Measurements from ENCODE around the gene ANKRD34B.

ANKRD34B gene

DNA sequence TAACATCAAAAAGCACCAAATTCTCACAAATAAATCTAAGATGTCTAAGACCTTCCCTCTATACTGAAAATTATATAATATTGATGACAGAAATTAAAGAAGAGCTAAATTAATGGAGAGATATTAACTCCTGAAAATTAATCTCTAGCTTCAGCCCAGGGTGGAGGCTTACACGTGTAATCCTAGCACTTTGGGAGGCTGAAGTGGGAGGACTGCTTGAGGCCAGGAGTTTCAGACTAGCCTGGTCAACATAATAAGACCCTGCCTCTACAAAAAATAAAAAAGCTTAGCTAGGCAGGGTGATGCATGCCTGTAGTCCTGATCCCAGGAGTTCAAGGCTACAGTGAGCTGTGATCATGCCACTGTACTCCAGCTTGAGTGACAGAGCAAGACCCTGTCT lies 39.6 kb upstream of the ANKRD34B start:
- H2AK5ac ChIP-seq (ENCODE audit: low read length, severe bottlenecking): no peak overlapping the region
- no peak overlapping the region for H2BK15ac ChIP-seq (ENCODE audit: low read depth, poor library complexity, severe bottlenecking)
- H4K91ac ChIP-seq (ENCODE audit: low read length): no peak overlapping the region
- H3K4me2 ChIP-seq (ENCODE audit: low read length, poor library complexity, severe bottlenecking): no peak overlapping the region
- WGBS: no CpG with 5 or more reads among the region's 1 CpG
- no peak overlapping the region for H2BK5ac ChIP-seq (ENCODE audit: low read depth, low read length, poor library complexity, severe bottlenecking)
- no peak overlapping the region for H2AFZ ChIP-seq (ENCODE audit: low read depth, low read length)
- no peak overlapping the region for H3K27ac ChIP-seq (ENCODE audit: low read length, poor library complexity, severe bottlenecking)
- H3K4me3 ChIP-seq (ENCODE audit: insufficient read depth in 1 of 2, low read depth in 1 of 2, low read length in 2 of 2): no peak overlapping the region
- no peak overlapping the region for H2BK120ac ChIP-seq (ENCODE audit: low read depth, low read length)
- no peak overlapping the region for H2BK12ac ChIP-seq (ENCODE audit: low read length in 2 of 2)
- no peak overlapping the region for H3K18ac ChIP-seq (ENCODE audit: low read depth in 1 of 2, low read length in 2 of 2)
- DNase-seq: no peak
- no peaks in the 10 kb centered on the region for H3K27me3 ChIP-seq (ENCODE audit: control insufficient read depth in 1 of 2, insufficient read depth in 1 of 2, low read length in 2 of 2)
- H3K23ac ChIP-seq (ENCODE audit: low read length in 2 of 2): no peak overlapping the region
- no peak overlapping the region for H4K8ac ChIP-seq (ENCODE audit: low read length)
- no peak overlapping the region for H3K14ac ChIP-seq (ENCODE audit: low read length in 2 of 2)
- peaks cover 5% of the 10 kb centered on the region for H3K9me3 ChIP-seq (ENCODE audit: control insufficient read depth, low read length)
- no peaks in the 10 kb centered on the region for H3K36me3 ChIP-seq (ENCODE audit: control insufficient read depth in 1 of 2, insufficient read depth in 2 of 2, low read depth in 1 of 2, low read length in 2 of 2)
- H3K4me1 ChIP-seq (ENCODE audit: control insufficient read depth, insufficient read depth, low read depth, low read length): no peaks in the 10 kb centered on the region
- no peak overlapping the region for H3K9ac ChIP-seq (ENCODE audit: low read length)
- H3K4ac ChIP-seq (ENCODE audit: low read depth in 1 of 2, low read length in 2 of 2): no peak overlapping the region
- H3K79me1 ChIP-seq (replicated peaks; ENCODE audit: low read length, poor library complexity, severe bottlenecking): no peaks in the 10 kb centered on the region

DNA sequence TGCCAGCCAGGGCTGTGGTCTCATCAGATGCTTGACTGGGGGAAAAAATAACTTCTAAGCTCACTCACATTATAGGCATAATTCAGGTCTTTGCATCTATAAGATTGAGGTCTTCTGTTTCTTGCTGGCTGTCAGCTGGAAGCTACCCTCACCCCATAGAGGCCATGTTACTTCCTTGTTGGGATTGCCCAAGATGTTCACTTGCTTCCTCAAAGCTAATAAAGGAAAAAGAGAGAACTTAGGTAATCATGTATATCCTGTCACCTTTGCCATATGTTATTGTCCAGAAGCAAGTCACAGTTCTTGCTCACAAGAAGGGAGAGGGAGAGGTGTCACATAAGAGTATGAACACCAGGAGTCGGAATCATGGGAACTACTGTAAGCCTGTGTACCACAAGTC lies 38.7 kb upstream of the ANKRD34B start:
- H2AK5ac ChIP-seq (ENCODE audit: low read length, severe bottlenecking): no peak overlapping the region
- H3K14ac ChIP-seq (ENCODE audit: low read length in 2 of 2): no peak overlapping the region
- H3K18ac ChIP-seq (ENCODE audit: low read depth in 1 of 2, low read length in 2 of 2): no peak overlapping the region

DNA sequence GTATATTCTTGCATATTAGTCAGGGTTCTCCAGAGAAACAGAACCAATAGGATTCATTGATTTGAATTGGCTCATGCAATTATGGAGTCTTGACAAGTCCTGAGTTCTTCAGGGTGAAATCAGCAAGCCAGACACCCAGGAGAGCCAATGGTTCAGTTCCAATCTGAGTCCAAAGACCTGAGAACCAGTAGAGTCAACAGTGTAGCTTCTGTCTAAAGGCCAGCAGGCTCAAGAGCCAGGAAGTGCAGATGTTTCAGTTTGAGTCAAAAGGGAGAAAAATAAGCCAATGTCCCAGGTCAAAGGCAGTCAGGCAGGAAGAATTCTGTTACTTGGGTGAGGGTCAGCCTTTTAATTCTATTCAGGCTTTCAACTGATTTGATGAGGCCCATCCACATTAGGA lies 37.8 kb upstream of the ANKRD34B start:
- Histone ChIP-seq H3K9ac (ENCODE audit: low read length) (no peak overlapping the region), H2BK12ac (ENCODE audit: low read length in 2 of 2) (no peak overlapping the region), H3K23ac (ENCODE audit: low read length in 2 of 2) (no peak overlapping the region), H4K8ac (ENCODE audit: low read length) (no peak overlapping the region), H2BK15ac (ENCODE audit: low read depth, poor library complexity, severe bottlenecking) (no peak overlapping the region), H3K4me2 (ENCODE audit: low read length, poor library complexity, severe bottlenecking) (no peak overlapping the region), H2BK120ac (ENCODE audit: low read depth, low read length) (no peak overlapping the region), H3K14ac (ENCODE audit: low read length in 2 of 2) (no peak overlapping the region), H3K4ac (ENCODE audit: low read depth in 1 of 2, low read length in 2 of 2) (no peak overlapping the region), H3K79me1 (replicated peaks; ENCODE audit: low read length, poor library complexity, severe bottlenecking) (no peaks in the 10 kb centered on the region), H2BK5ac (ENCODE audit: low read depth, low read length, poor library complexity, severe bottlenecking) (no peak overlapping the region), H3K9me3 (ENCODE audit: control insufficient read depth, low read length) (peaks cover 5% of the 10 kb centered on the region), H3K4me3 (ENCODE audit: insufficient read depth in 1 of 2, low read depth in 1 of 2, low read length in 2 of 2) (no peak overlapping the region), H3K18ac (ENCODE audit: low read depth in 1 of 2, low read length in 2 of 2) (no peak overlapping the region), H3K4me1 (ENCODE audit: control insufficient read depth, insufficient read depth, low read depth, low read length) (no peaks in the 10 kb centered on the region), H3K27ac (ENCODE audit: low read length, poor library complexity, severe bottlenecking) (no peak overlapping the region), H4K91ac (ENCODE audit: low read length) (no peak overlapping the region), H3K27me3 (ENCODE audit: control insufficient read depth in 1 of 2, insufficient read depth in 1 of 2, low read length in 2 of 2) (no peaks in the 10 kb centered on the region), H2AFZ (ENCODE audit: low read depth, low read length) (no peak overlapping the region), H3K36me3 (ENCODE audit: control insufficient read depth in 1 of 2, insufficient read depth in 2 of 2, low read depth in 1 of 2, low read length in 2 of 2) (no peaks in the 10 kb centered on the region), H2AK5ac (ENCODE audit: low read length, severe bottlenecking) (no peak overlapping the region)
- DNase-seq: no peak

More for the DNA sequence above, 38.7 kb upstream of the ANKRD34B start:
- Histone ChIP-seq H2BK15ac (ENCODE audit: low read depth, poor library complexity, severe bottlenecking) (no peak overlapping the region), H3K79me1 (replicated peaks; ENCODE audit: low read length, poor library complexity, severe bottlenecking) (no peaks in the 10 kb centered on the region), H3K9me3 (ENCODE audit: control insufficient read depth, low read length) (peaks cover 5% of the 10 kb centered on the region), H3K23ac (ENCODE audit: low read length in 2 of 2) (no peak overlapping the region), H3K4me1 (ENCODE audit: control insufficient read depth, insufficient read depth, low read depth, low read length) (no peaks in the 10 kb centered on the region), H3K4me2 (ENCODE audit: low read length, poor library complexity, severe bottlenecking) (no peak overlapping the region), H2BK5ac (ENCODE audit: low read depth, low read length, poor library complexity, severe bottlenecking) (no peak overlapping the region), H4K91ac (ENCODE audit: low read length) (no peak overlapping the region), H4K8ac (ENCODE audit: low read length) (no peak overlapping the region), H3K36me3 (ENCODE audit: control insufficient read depth in 1 of 2, insufficient read depth in 2 of 2, low read depth in 1 of 2, low read length in 2 of 2) (no peaks in the 10 kb centered on the region), H3K4me3 (ENCODE audit: insufficient read depth in 1 of 2, low read depth in 1 of 2, low read length in 2 of 2) (no peak overlapping the region), H3K27ac (ENCODE audit: low read length, poor library complexity, severe bottlenecking) (no peak overlapping the region), H3K27me3 (ENCODE audit: control insufficient read depth in 1 of 2, insufficient read depth in 1 of 2, low read length in 2 of 2) (no peaks in the 10 kb centered on the region), H3K9ac (ENCODE audit: low read length) (no peak overlapping the region), H3K4ac (ENCODE audit: low read depth in 1 of 2, low read length in 2 of 2) (no peak overlapping the region), H2AFZ (ENCODE audit: low read depth, low read length) (no peak overlapping the region), H2BK12ac (ENCODE audit: low read length in 2 of 2) (no peak overlapping the region), H2BK120ac (ENCODE audit: low read depth, low read length) (no peak overlapping the region)
- 88% methylated on average over 1 of the region's 1 CpG for WGBS
- DNase-seq: no peak

DNA sequence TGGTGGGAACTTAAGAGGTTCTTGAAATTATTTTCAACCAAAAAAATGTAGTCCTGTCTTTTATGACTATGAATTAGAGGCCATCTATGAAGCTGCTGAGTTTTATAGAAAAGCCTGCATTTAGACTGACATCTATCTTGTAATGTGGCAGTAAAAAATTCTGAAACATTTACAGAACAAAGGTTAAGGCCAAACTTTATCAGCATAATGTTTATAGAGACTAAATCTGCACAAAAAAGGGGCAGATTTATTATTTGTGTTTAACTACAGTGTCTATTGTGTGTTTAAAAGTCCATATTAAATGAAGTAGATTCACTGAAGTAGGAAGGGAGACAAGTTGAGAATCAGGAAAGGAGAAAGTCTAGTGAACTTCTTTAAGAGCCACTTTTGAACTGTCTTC lies 37.3 kb upstream of the ANKRD34B start:
- H3K4me3 ChIP-seq (ENCODE audit: insufficient read depth in 1 of 2, low read depth in 1 of 2, low read length in 2 of 2): no peak overlapping the region

More for the DNA sequence above, 37.3 kb upstream of the ANKRD34B start:
- no peaks in the 10 kb centered on the region for H3K4me1 ChIP-seq (ENCODE audit: control insufficient read depth, insufficient read depth, low read depth, low read length)
- no peak overlapping the region for H3K4me2 ChIP-seq (ENCODE audit: low read length, poor library complexity, severe bottlenecking)
- H3K27me3 ChIP-seq (ENCODE audit: control insufficient read depth in 1 of 2, insufficient read depth in 1 of 2, low read length in 2 of 2): no peaks in the 10 kb centered on the region
- no peak for DNase-seq
- H2BK15ac ChIP-seq (ENCODE audit: low read depth, poor library complexity, severe bottlenecking): no peak overlapping the region
- H2AFZ ChIP-seq (ENCODE audit: low read depth, low read length): no peak overlapping the region
- no peak overlapping the region for H4K8ac ChIP-seq (ENCODE audit: low read length)
- no peaks in the 10 kb centered on the region for H3K36me3 ChIP-seq (ENCODE audit: control insufficient read depth in 1 of 2, insufficient read depth in 2 of 2, low read depth in 1 of 2, low read length in 2 of 2)
- no peak overlapping the region for H3K27ac ChIP-seq (ENCODE audit: low read length, poor library complexity, severe bottlenecking)
- no peak overlapping the region for H2AK5ac ChIP-seq (ENCODE audit: low read length, severe bottlenecking)
- H3K18ac ChIP-seq (ENCODE audit: low read depth in 1 of 2, low read length in 2 of 2): no peak overlapping the region
- H3K14ac ChIP-seq (ENCODE audit: low read length in 2 of 2): no peak overlapping the region
- H2BK120ac ChIP-seq (ENCODE audit: low read depth, low read length): no peak overlapping the region
- H3K9me3 ChIP-seq (ENCODE audit: control insufficient read depth, low read length): peaks cover 5% of the 10 kb centered on the region
- H3K79me1 ChIP-seq (replicated peaks; ENCODE audit: low read length, poor library complexity, severe bottlenecking): no peaks in the 10 kb centered on the region
- no peak overlapping the region for H2BK5ac ChIP-seq (ENCODE audit: low read depth, low read length, poor library complexity, severe bottlenecking)
- no peak overlapping the region for H3K23ac ChIP-seq (ENCODE audit: low read length in 2 of 2)
- H4K91ac ChIP-seq (ENCODE audit: low read length): no peak overlapping the region
- no peak overlapping the region for H3K9ac ChIP-seq (ENCODE audit: low read length)
- H2BK12ac ChIP-seq (ENCODE audit: low read length in 2 of 2): no peak overlapping the region
- H3K4ac ChIP-seq (ENCODE audit: low read depth in 1 of 2, low read length in 2 of 2): no peak overlapping the region

Data from mesenchymal stem cell (in vitro differentiated cells and primary cell).